Measurements from ENCODE around the gene DHX40. TPM values are rescaled to one million over a fixed set of nuclear protein-coding genes. Genes with fewer than 3 reads are reported as not detected.
"Not testable (repeated sequence)": the region's sequence is repeated elsewhere in the genome, so short reads cannot be mapped to it uniquely, and the experiment has no call there.

DHX40 gene
- total RNA-seq, 4 donors from 2014 or later, result 10.5 to 42.0 (median 25.0) TPM

- intact Hi-C loops (cut with DNase I), result no loop called here
- no peak for DNase-seq
- Histone ChIP-seq H3K27ac (no peak overlapping the region), H3K36me3 (no peaks in the 10 kb centered on the region), H3K4me1 (no peaks in the 10 kb centered on the region), H3K9me3 (no peaks in the 10 kb centered on the region), H3K27me3 (no peaks in the 10 kb centered on the region), H3K4me3 (no peak overlapping the region)
- TF ChIP-seq POLR2A (IDR thresholded peaks at IDR 0.05), result no peak
- TF ChIP-seq CTCF (IDR thresholded peaks at IDR 0.05), result no peak
- 79 to 86% methylated on average over 7 of the region's 7 CpGs for WGBS, 2 donors
Observed at GRCh38 chr17:59558039-59558438, 7.4 kb upstream of the DHX40 start.

GRCh38 chr17:59558953-59559352, 6.5 kb upstream of the DHX40 start:
- intact Hi-C loops (cut with DNase I), result no loop called here
- Histone ChIP-seq H3K27ac (no peak overlapping the region), H3K4me1 (no peaks in the 10 kb centered on the region), H3K4me3 (no peak overlapping the region), H3K36me3 (no peaks in the 10 kb centered on the region), H3K9me3 (no peaks in the 10 kb centered on the region), H3K27me3 (no peaks in the 10 kb centered on the region)
- TF ChIP-seq CTCF (IDR thresholded peaks at IDR 0.05) (peak in 2 of 6 experiments; percentile 7 to 29), POLR2A (IDR thresholded peaks at IDR 0.05) (no peak)
- no peak for DNase-seq

GRCh38 chr17:59561042-59561441, 4.4 kb upstream of the DHX40 start:
- H3K27me3 ChIP-seq, result no peaks in the 10 kb centered on the region
- 75 to 80% methylated on average over 2 of the region's 2 CpGs for WGBS, 2 donors

GRCh38 chr17:59565959-59566324, 532 bp downstream of the DHX40 start:
- Histone ChIP-seq H3K27me3 (no peaks in the 10 kb centered on the region), H3K36me3 (peaks cover 0 to 7% (median 0%) of the 10 kb centered on the region in 3 donors), H3K27ac (peak overlapping the region; percentile 83 to 92 (median 86)), H3K4me3 (peak overlapping the region; percentile 72 to 98 (median 94)), H3K4me1 (peaks cover 0 to 19% (median 7%) of the 10 kb centered on the region in 3 donors), H3K9me3 (no peaks in the 10 kb centered on the region)
- WGBS, 2 donors, result 0 to 1% methylated on average over 6 to 9 of the region's 9 CpGs
- intact Hi-C loops (cut with DNase I), result no loop called here
- TF ChIP-seq POLR2A (IDR thresholded peaks at IDR 0.05) (no peak), CTCF (IDR thresholded peaks at IDR 0.05) (no peak)
- DNase-seq, result peak; percentile 1

More at GRCh38 chr17:59561042-59561441, 4.4 kb upstream of the DHX40 start:
- Histone ChIP-seq H3K4me1 (peaks cover 0 to 9% (median under 1%) of the 10 kb centered on the region in 3 donors), H3K9me3 (no peaks in the 10 kb centered on the region), H3K4me3 (no peak overlapping the region), H3K27ac (no peak overlapping the region), H3K36me3 (no peaks in the 10 kb centered on the region)
- TF ChIP-seq POLR2A (IDR thresholded peaks at IDR 0.05), result no peak
- TF ChIP-seq CTCF (IDR thresholded peaks at IDR 0.05), result no peak
- intact Hi-C loops (cut with DNase I), result no loop called here
- DNase-seq, result no peak

- H3K27ac ChIP-seq; H3K4me3 ChIP-seq; intact Hi-C loops (cut with DNase I); DNase-seq; H3K9me3 ChIP-seq; H3K27me3 ChIP-seq: not testable (repeated sequence)
- 98 to 100% methylated on average over 5 of the region's 5 CpGs for WGBS, 2 donors
- Histone ChIP-seq H3K4me1 (peaks cover 0 to 19% (median 7%) of the 10 kb centered on the region in 3 donors), H3K36me3 (peaks cover 0 to 34% (median 0%) of the 10 kb centered on the region in 3 donors)
Observed at GRCh38 chr17:59569151-59569550, 3.7 kb downstream of the DHX40 start.

- WGBS, 2 donors, result 80 to 81% methylated on average over 10 of the region's 10 CpGs
- no peak overlapping the region for H3K4me3 ChIP-seq
- no peaks in the 10 kb centered on the region for H3K9me3 ChIP-seq
- intact Hi-C loops (cut with DNase I), result no loop called here
- peaks cover 0 to 49% (median 0%) of the 10 kb centered on the region in 3 donors for H3K36me3 ChIP-seq
- H3K27ac ChIP-seq, result no peak overlapping the region
- no peaks in the 10 kb centered on the region for H3K4me1 ChIP-seq
- no peaks in the 10 kb centered on the region for H3K27me3 ChIP-seq
- DNase-seq, result no peak
- TF ChIP-seq CTCF (IDR thresholded peaks at IDR 0.05), result no peak
- no peak for TF ChIP-seq POLR2A (IDR thresholded peaks at IDR 0.05)
Observed at GRCh38 chr17:59572301-59572924, 7.0 kb downstream of the DHX40 start.

- H3K9me3 ChIP-seq; intact Hi-C loops (cut with DNase I): not testable (repeated sequence)
- no CpG with 5 or more reads among the region's 1 CpG for WGBS, 2 donors
Observed at GRCh38 chr17:59584168-59584567, 18.8 kb downstream of the DHX40 start.

More at GRCh38 chr17:59584168-59584567, 18.8 kb downstream of the DHX40 start:
- not testable (repeated sequence) for H3K27me3 ChIP-seq, H3K27ac ChIP-seq, DNase-seq, H3K4me3 ChIP-seq, H3K4me1 ChIP-seq
- peaks cover 0 to 14% (median 0%) of the 10 kb centered on the region in 3 donors for H3K36me3 ChIP-seq
